ENCODE measurements around the gene ZBTB20.

The ZBTB20 gene

DNA sequence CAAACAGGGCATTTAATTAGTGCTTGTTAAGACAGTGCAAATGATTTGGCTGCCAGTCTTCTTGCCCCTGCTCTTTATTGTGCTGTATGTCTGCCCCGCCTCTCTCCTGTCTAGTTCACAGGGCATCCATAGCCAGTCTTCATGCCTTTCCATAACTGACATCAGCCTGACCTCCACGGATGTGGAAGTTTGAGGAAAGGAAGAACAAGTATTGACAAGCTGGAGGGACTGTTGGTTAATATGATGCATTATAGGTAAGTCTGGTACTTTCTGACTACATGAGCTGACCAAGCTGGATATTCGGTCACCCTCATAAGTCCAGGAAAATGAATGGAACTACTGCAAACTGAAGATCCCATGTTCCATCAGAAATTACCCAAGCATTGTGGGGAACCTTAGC, 527.3 kb downstream of the ZBTB20 start:
- DNase-seq: no peak

DNA sequence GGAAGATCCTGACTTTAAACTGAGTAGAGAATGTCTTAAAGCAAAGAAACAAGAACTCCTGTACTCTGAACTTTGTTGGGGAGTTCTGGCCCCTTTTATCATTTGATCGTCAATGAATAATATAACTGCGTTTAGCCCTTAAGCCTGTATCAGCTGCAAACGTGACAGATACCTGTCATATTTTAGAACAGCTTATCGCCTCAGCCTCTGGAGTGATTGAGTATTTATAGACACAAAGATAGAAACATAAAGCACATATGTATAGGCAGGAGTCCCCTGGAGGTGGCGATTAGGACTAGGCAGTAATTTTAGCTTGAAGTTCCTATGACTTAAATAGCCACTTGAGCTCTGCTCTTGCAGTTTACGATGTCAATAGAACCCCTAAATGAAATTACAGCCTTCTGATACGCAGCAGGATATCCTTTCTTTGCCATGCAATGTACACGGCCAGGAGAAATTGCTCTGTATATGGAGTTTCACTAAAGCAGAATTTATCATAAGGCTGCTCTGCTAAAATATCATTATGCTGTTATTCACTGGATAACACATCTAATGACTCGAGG, 531.5 kb downstream of the ZBTB20 start:
- no peak for DNase-seq

DNA sequence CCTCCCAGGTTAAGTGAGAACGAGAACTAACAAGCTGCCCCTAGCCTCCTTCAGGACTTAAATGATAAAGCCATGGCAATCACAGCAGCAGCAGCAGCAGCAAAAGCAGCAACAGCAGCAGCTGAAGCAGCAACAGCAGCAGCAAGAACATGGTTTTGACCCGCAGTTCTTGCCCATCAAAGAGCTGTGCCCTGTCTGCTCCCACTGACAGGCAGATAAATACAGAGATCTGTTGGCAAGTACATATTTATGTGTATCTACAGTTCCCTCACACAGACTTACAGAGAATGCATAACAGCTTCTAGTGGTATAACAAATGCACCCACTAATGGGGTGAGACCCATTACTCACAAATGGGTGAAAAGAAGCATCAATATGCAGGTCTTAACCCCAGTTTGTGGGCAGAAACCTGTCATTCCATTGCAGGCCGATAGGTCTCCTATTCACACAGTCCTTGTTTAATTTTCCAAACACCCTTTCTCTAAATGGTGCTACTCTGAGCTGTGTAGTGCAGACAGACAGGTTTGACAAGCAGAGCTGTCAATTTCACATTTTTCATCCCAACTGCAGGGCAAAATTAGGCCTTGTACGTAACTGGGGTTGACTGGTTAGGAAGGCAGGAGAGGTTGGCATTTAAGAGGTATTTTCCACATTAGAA, 537.0 kb downstream of the ZBTB20 start:
- no peak for DNase-seq

DNA sequence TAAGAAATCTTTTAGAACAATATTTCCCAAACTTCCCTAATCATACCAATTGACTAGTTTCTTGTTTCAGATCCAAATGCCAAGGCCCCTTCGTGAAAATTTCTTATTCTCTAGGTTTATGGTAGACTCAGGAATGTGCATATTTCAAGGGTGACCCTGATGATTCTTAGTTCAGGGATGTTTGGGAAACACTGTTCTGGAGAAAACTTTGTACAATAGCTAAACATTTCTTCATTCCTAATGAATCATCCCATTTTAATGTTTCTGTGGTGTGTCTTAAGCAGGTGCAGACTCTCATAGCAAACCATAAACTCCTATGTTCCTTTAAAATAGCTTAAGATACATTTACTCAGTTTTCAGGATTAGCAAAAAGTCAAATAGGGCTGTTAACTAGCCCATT, 538.8 kb downstream of the ZBTB20 start:
- DNase-seq: no peak

DNA sequence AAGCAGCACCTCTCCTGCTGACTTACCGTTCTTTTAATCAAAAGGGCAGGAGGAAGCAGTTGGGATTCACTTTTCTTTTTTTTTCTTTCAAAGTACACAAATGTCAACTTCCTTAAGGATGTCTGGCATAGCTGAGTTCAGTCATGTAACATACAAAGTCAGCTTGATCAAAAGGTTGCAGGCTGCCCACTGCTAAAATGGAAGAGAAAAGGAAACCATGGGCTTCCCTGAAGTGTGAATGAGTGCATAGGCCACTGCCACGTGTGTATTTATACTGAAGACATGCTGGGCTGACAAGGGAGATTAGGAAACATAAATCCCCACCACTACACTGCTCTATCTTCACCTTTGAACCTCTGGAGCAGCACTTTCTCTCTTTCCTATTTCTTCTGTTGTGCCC, 540.8 kb downstream of the ZBTB20 start:
- DNase-seq: peak in 1 of 3 donors; percentile 25

DNA sequence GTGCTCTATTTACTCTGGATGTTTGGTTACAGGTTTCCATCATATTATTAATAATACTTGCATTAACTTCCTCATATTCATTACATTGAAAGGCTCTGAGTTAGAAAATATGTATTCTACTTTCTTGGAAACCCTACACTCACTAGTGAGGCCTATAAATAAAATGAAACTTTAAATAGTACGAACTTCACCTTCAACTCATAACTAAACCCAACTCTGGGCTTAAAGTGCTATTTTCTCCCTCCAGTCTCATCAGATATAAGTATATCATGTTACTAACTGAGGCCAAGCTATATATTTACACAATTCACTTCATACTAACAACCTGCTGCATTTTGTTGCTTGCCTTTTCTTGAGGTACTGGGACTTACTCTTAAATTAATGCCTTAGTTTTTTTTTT, 546.5 kb downstream of the ZBTB20 start:
- DNase-seq: no peak

DNA sequence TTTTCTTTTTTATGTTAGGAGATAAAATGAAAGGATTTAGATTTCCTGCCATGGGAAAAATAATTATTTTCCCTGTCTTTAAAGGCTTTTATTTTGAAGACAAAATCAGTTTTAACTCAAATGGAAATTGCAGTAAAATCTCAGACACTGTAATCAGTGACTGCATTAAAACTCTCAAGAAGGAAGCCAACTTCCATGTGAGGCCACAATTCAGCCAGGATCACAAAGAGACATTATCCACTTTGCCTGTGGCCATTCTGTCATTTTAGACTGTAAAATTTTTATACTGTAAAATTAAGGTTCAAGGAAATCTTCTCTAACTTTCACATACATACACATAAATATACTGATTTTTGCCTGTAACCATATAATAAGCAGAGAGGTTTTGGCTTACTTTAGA, 549.2 kb downstream of the ZBTB20 start:
- DNase-seq: no peak

DNA sequence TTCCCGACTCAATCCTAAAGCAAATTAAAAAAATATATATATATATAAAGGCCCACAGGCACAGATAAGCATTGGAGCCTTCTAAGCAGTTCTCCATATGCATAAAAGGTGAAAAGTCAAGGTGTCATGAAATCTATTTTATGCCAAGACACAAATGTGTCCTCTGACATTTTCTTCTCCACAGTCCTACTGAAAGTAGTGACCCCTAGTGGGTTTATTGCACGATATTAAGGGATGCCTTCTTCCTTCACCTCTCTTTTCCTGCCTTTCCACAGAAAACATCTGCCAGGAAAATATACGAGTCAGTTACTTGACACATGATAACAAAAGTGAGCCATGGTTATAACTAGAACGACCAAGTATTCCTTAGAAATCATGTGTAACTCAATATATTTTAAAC, 550.1 kb downstream of the ZBTB20 start:
- no peak for DNase-seq

DNA sequence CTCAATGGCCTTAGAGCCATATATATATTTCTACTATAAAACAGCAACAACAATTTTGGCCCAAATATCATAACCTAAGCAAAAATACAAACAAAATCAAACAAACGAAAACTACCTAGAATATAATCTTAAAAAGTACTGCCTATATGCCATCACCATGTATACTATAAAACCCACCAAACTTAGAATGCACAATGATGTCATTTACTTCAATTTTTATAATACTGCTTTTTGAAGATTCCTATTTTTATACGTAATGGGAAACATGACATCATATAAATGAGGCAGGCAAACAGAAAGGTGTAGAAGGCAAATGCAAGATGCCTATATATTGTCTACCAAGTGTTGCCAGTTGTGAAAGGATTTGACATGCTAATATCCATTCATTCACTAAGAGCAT, 550.9 kb downstream of the ZBTB20 start:
- DNase-seq: no peak

DNA sequence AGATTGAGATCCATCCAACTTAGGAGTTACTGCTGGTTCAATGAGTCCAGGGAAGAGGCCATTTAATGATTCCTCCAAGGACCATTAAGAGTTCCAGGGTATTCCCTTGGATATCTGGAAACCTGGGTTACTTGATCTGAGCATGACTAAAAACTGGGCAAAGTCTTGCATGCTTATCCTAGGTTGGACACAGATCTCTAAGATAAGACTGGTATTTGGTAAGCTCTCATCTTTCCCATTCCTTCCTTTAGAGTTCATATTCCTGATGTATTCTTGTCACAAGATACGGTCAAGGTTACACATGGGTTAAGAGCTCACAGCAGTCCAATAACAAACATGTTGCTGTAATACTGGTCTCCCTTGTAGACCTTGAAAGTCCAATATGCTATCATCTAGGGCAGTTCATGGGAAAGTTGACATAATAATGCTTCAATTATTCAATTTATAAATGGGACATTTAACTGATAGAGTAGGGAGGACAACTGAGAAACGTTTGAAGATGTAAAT, 551.5 kb downstream of the ZBTB20 start:
- DNase-seq: no peak

DNA sequence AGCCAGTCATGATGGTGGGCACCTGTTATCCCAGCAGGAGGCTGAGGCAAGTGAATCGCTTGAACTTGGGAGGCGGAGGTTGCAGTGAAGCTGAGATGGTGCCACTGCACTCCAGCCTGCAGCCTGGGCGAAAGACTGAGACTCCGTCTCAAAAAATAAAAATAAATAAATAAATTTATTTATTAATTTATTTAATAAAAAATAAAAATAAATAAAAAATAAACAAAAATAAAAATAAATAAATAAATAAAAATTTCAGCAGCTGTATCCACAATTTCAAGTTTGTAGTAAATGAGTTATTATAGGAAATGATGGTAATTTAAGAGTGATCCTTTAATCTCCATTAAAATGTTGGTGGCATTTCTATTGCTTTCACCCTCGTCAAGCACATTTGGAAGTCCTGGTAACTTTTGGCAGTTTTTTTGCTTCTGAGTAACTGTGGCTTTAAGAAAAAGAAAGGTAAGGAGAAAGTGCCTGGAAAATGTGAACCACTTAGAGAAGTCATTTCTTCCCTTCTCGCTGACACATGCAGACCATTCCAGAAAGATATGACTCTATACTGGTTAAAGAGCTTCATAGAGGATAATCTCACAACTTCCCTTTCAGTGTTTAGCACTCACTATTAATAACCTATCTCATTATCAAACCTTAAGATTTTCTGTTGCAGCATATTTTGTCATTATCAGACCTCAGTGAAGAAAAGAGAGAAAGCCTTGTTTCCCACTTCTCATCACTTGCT, 556.6 kb downstream of the ZBTB20 start:
- DNase-seq: no peak

DNA sequence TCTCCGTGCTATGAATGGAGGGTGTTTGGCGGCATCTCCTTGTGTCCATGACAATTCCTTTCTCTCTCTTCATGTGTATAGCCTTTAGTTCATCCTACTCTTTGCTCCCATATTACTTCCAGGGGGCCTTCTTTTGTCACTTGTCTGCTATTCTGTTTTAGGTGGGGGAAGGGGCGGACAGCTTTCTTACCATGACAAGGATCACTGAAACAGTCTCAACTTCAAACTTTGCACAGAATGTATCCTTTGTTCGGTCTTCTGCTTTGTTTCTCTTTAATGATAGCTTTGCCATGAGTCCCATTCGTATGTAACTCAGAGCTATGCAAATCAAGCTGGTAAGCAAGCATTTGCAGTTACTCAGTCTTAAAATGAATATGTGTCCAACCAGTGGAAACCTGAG, 559.1 kb downstream of the ZBTB20 start:
- DNase-seq: no peak

DNA sequence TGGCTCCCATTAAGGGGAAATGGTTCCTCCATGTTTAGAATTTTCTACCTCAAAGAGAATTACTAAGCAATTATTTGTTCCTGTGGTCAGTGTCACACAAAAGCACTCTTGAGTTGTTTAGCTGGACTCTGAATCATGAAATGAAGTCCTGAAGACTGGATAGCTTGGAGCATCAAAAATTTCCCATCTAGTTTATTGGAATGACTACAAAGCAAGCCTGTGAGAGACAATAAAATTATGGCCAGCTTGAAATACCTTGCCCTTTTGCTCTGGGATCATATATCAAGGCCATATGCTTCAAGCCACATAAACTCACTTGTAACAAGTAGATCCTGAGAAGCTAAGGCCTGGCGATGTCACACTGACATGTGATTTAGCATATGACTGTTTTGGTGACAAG, 561.0 kb downstream of the ZBTB20 start:
- no peak for DNase-seq

DNA sequence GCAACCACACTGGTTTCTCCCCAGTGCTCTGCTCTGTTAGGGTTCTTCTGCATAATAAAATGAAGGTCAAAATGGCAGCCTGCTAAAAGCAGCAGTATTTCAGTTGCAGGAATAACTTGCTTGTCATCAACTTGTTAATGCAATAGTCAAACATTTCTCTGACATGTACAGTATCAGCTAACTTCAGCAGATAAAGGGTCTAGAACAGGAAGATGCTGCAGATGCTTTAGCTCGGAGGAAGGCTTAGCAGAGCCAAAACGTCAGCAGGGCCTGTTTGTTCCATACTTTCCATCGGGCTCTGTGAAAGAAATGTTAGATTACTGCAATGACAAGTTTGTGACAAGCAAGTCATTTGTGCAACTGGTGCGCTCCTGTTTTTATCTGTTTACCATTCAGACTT, 561.4 kb downstream of the ZBTB20 start:
- no peak for DNase-seq

DNA sequence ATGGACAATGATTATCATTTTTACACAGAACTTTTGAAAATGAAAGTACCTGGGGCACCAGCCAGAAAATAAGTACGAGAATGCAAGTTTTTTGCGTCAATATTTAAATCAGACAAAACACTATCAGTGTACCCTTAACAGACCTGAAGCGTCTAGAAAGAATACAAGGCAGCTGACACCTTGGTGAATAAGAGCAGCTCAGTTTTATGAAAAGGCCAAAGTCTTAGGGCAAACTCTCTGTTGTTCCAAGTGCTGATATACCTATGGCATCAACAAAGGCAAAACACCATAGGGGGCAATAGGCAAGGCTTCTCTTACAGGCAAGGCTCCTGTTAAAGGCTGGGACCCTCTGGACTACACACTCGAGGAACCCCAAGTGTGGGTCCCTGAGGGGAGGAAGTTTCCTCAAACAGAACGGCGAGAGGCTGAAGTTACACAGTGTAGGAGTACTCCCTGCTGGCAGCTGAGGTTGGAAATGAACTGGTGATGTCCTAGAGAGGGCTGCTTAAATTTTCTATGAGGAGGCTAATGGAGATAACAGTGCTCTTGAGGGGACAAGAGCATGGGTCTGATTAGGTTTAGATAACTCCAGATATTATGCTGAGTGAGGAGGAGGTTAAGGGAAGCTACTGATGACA, 562.2 kb downstream of the ZBTB20 start:
- no peak for DNase-seq

DNA sequence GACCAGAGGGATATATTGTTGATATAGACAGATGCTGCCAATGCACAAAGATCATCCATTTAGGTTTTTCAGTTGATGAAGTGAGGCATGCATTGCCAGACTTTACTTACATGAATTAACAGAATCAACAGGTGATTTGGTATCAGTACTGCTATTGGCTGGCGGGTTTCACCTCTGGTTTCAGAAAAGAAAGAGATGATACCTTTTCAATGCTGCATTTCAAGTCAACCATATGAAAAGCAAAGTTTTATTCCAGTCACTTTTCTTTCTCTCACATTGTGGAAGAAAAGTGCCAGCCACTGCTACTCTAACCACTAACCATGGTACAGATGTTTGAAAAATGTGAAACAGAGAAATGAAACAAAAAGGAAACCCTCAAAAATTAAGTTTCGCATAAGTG, 564.2 kb downstream of the ZBTB20 start:
- DNase-seq: no peak

DNA sequence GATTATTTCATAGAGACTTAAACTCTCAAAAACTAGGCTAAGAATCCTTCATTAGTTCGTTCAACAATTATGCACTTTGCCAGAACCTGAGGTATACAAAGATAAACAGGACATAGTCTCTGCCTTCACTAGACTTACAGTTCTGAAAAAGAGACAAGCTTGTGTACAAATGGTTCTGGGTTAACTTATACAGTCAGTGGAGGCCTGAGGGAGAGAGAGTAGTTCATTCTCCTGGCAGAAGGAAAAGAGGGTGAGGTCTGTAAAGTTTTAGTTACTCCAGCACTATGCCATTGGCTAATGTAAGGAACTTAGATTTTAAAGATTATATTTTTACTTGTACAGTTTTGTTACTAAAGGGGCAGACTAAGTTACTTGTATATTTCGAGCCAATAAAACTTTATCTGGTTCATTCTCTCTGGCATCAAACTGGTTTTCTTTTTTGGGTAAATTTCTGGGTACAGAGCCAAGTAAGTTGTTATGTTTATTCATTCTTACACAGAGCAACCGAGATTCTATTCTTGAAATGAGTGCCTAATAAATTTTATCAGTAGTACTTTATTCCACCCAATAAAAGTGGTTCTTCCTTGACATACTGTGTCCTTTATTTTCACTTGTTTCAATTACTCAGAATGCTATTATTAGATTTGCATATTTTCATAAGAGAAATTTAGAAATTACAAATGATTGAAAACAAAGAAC, 574.6 kb downstream of the ZBTB20 start:
- DNase-seq: no peak

DNA sequence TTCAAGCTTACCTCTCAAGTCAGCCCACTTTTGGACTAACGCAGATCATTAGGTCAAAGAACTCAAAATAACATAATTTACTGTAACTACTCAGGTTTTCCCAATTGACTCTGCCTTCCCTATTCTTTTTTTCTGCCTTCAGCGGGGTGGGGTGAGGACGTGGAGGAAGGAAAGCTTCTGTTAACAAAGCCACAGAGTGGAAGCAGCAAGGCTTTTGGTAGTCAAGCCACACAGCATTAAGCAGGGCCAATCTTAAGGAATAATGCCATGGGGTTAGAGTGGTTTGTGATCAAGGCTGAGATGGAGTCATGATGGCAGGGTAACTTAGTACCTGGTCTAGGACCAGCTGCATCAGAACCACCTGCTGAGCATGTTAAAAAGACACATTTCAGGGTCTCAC, 575.7 kb downstream of the ZBTB20 start:
- no peak for DNase-seq

DNA sequence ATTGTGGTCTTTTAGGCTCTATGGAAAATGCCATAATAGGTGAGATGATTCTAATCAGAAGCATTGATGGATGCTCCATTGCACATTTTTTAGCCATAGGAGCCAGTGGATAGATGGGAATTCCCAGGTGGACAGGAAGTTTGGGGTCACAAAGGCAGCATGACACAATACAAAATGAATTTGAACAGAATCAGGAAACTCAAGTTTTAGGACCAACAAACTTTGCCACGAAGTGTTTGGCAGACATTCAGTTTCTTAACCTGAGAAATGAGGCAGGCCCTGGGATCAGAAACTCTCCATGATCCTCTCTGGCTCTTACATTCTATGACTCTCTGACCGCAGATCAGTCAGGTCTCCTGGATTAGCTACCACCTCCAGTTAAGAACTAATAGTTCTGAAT, 577.9 kb downstream of the ZBTB20 start:
- DNase-seq: no peak

DNA sequence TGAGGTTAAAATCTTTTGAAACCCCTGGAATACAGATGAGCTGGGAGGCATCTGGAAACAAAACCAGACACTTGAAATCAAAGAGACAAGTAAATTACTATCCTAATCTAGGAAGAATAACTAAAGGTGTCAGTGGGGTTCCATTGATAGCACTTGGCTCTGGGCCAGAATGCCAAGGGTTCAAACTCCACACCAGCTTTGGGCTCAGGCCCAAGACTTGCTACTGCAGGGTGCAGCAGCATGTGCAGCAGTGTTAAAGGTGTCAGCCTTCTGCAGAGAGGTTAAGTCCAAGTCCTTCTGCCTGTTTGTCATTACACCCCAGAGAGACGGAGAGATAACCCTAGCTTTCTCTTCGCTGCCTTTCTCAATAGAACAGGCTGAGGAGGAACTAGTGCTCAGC, 579.3 kb downstream of the ZBTB20 start:
- no peak for DNase-seq

DNA sequence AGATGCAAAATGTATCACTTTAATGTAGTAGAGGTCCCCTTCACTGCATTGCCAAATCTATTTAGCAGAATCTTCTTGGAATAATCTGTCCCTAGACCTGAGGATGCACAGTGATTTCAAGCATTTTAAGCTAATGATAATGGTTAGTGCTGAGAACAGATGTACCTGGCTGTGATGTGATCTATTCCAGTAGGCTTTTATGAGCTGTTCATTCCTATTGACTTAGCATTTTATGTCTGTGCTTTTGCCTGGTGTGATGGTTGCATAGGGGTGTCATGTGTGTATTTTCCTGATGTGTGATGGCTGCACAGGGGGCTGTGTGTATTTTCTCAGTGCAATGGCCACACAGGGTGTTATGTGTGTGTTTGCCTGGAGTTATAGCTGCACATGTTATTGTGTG, 580.3 kb downstream of the ZBTB20 start:
- no peak for DNase-seq

DNA sequence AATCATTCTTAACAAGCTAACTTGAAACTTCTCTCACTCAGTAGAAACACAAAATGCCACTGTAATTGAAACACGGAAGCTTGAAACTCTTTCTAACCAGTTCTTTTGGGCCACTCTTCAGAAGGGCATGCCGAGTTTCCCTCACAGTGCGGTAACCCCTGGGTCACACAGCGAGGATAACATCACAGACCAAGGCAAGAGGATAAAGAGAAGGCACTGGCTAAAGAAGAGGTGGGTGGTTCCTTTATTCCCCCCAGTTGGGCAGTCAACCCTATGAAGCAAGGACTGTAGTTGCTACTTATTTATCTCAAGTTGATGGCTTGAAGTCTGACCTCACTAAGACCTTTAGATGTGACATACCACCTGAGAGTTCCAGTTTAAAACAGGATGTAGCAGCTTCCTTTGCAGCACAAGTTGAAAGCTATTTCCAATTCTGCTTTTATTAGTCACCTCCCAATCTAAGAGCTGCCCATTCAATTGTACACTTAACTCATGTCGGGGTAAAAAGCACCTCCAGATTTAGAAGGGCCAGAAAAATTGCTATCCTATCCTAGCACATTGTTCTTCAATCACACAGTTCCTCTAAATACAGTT, 580.8 kb downstream of the ZBTB20 start:
- DNase-seq: no peak

DNA sequence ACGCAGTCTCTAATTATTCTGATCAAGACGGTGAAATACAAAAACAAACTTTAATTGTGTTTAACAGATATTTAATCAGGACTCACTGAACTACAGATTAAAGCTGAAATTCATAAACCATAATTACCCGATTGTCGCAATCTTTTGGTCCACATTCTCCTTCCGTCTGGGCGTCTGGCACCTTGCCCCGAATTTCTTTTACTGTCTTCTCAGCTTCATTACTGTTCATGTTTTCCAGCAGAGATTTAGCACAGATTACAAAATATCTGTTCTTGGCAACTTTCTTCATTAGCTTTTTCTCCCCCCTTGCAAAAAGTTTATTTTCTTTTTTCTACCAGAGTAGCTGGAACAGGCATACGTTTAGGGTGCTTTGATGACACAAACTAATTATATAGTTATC, 581.9 kb downstream of the ZBTB20 start:
- no peak for DNase-seq

Data from suppressor macrophage treated with lipopolysaccharide for 1 hour (primary cell).